HTERT RPE-1 (cell line): Measurements from ENCODE around the gene ARHGDIB.

Source experiments
- in situ Hi-C: fragments of 300-500 bp; cut with MboI; formaldehyde crosslinking; loops from 4 replicates; pipeline ENCODE4 v1.14.3; 2020; ENCODE audit warnings: low sequenced_read_pairs

Gene ARHGDIB

GRCh38 chr12:14961466-14962152, at the start of gene ARHGDIB:
TSS of gene ARHGDIB (minus strand) at chr12:14961601. CDS start at chr12:14950712, 10,889 bp downstream.
- in situ Hi-C loops = no loop called here

- in situ Hi-C loops = no loop called here
Observed at GRCh38 chr12:15011162-15011561, 49.8 kb upstream of the ARHGDIB start.

GRCh38 chr12:15007551-15007950, 46.1 kb upstream of the ARHGDIB start:
- in situ Hi-C loops = no loop called here

DNA sequence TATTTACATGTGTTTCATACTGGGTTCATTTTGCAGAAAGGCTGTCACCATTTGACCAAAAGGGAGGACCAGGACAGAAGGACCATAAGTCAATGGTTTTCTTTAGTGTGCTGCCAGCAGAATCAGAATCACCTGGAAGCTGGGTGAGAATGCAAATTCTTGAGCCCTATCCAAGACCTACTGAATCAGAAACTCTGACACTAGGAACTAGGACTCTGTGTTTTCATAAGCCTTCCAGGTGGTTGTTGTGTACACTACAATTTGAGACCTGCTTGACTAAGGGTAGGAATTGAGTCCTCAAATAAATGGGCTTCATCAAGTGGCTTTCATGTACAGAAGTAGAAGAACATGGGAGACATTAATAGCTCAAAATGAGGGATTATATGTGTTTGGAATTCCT, 43.7 kb upstream of the ARHGDIB start:
- in situ Hi-C loops = no loop called here

DNA sequence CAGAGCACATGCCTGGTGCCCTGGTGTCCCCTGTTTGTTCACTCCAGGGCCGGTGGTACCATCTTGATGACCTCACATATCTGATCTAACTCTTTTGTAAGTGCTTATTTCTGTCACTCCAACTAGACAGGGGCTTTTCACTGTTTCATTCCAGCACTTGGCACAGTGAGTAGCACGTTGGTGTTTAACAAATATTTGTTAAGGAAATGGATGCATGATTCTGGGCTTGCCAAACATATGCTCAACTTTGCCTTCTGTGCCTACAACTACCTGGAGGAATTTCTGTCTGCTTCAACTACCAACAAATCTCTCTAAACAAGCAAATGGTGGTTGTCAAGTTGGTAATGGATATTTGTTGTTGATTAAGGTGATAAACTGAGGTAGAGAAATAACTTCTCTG, 43.0 kb upstream of the ARHGDIB start:
- in situ Hi-C loops = no loop called here

GRCh38 chr12:15001733-15002382, 40.5 kb upstream of the ARHGDIB start:
- in situ Hi-C loops = no loop called here

DNA sequence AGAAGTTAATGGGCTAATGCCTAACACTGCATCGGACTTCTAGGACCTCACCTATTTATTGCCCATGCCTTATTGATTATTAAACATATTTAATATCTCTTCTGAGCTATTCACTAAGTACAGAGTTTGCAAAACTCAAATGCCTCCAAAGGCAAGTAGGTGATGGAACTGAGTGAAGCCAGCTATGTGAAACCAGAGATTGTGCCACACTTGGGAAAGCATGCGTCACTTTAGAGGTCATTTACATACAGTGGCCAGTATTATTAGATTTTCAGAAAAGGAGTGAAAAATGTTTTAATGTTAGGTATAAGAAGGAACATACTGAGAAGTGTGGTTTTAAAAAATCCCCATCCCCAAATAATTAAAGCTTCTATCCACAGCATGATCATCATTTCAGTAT, 39.2 kb upstream of the ARHGDIB start:
- in situ Hi-C loops = no loop called here

DNA sequence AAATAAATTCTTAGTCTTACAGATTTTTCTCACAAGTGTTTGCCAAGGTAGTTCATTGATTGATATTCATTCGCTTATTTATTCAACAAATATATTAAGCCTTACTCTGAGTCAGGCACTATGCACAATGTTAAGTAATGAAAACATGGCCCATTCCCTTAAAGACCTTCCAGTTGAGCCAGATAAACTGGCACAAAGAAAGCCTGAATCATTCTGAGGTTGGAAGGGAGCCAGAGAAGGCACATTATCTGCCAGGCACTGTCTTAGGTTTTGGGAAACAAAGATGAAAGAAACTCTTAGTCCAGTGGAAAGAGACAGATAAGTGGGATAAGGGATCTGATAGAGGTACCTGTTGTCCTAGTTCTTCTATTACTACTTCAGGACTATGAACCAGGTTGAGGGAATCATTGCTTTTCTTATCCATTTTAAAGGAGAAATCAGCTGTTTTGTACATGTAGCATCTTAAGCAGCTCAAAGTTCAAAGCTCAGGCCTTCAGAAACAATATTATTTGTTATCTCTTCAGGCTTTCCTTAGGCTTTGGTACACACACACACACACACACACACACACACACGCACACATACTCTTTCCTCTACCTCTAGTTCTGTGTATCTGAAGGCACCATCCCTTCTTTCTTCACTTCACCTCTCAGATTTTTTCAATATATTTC, 38.4 kb upstream of the ARHGDIB start:
- in situ Hi-C loops = no loop called here

- in situ Hi-C loops = no loop called here
Observed at GRCh38 chr12:14999021-14999694, 37.8 kb upstream of the ARHGDIB start.

DNA sequence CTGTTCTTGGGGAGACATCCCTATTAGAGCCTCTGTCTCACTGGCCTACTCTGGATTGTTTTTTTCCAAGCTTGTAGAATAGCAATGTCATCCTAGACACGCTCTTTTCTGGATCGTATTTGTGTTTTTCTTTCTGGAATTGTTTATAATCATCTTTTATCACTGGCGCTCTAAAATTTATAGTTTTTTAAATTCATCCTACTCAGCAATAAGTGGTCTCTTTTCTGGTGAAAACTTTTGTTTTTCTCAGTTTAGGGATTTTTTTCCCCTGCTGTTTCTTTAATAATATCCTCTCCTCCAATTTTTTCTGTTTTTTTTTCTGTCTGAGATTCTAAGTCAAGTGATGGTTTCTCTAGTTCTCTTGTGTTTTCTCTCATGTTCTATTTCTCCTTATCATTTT, 36.6 kb upstream of the ARHGDIB start:
- in situ Hi-C loops = no loop called here

DNA sequence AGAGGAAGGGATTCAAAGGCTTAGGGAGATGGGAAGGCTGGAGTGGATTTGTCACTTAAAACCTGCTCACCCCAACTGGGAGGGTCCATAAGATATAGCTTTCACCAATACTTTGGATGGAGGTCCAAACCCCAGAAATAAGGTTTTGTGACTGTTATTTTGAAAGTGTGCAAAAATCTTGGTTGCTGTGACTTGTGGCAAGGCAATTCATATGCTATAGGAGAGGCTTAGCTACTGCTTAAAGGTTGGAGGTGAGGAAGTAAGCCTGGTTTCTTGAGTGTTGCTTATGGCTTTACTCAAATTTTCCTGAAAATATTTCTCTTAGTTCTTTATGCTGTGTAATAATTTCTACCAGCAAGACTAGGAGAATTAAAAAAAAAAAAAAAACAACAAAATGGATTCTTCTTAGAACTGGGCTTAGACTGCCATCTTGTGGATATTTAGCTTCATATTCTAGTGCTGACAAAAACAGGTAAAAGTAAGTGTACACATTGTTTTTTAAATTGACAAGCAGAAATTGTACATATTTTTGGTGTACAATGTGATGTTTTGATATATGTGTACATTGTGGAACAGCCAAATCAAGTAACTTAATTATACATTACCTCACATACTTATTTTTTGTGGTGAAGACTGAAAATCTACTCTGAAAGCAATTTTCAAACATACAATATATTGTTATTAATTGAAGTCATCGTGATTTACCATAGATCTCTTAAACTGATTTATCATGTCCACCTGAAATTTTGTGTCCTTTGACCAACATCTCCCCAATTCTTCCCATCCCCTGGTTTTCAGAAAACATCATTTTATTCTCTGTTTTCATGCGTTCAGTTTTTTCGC, 34.4 kb upstream of the ARHGDIB start:
- in situ Hi-C loops = no loop called here

GRCh38 chr12:14994610-14995009, 33.2 kb upstream of the ARHGDIB start:
- in situ Hi-C loops = no loop called here

DNA sequence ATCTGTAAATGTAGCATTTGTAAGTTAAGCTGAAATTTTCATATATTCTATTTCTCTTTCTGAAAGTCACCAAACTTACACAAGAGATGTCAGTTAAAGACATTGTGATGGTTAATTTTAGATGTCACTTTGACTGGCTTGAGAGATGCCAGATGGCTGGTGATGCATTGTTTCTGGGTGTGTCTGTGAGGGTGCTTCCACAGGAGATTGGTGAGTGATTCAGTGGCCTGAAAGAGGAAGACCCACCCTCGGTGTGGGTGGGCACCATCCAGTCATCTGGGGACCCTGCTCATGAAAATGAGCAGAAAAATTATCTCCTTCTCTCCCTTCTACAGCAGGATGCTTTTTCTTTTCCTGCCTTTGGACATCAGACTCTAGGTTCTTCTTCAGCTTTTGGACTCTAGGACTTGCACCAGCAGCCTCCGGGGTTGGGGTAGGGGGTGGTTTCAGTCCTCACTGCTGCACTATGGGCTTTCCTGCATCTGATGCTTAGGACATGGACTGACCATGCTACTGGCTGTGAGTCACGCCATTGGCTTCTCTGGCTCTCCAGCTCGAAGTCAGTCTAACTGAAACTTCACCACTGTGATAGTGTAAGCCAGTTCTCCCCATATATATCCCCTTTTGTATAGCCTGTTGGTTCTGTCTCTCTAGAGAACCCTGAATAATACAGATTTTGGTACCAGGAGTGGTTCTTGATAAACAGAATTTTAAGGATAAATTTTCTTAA, 32.3 kb upstream of the ARHGDIB start:
- in situ Hi-C loops = no loop called here

- in situ Hi-C loops = no loop called here
Observed at GRCh38 chr12:14993117-14993516, 31.7 kb upstream of the ARHGDIB start.

GRCh38 chr12:14992673-14993072, 31.3 kb upstream of the ARHGDIB start:
- in situ Hi-C loops = no loop called here

- in situ Hi-C loops = no loop called here
Observed at GRCh38 chr12:14991069-14991468, 29.7 kb upstream of the ARHGDIB start.

DNA sequence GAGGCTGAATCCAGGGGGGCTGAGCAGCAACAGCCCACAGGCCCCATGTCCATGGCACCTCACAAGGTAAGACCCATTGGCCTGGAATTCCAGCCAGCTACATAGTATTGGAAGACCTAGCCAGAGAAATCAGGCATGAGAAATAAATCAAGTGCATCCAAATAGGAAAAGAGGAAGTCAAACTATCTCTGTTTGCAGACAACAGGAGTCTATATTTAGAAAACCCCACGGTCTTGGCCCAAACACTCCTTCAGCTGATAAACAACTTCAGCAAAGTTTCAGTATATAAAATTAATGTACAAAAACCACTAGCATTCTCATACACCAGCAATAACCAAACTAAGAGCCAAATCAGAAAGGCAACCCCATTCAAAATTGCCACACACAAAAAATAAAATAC, 28.4 kb upstream of the ARHGDIB start:
- in situ Hi-C loops = no loop called here

DNA sequence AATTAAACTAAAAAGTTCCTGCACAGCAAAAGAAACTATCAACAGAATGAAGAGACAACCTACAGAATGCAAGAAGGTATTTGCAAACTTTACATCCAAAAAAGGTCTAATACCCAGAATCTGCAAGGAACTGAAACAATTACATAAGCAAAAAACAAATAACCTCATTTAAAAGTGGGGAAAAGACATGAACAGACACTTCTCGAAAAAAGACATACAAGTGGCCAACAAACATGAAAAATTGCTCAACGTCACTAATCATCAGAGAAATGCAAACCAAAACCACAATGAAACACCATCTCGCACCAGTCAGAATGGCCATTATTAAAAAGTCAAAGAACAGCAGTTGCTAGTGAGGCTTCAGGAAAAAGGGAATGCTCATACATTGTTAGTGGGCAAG, 26.6 kb upstream of the ARHGDIB start:
- in situ Hi-C loops = no loop called here

DNA sequence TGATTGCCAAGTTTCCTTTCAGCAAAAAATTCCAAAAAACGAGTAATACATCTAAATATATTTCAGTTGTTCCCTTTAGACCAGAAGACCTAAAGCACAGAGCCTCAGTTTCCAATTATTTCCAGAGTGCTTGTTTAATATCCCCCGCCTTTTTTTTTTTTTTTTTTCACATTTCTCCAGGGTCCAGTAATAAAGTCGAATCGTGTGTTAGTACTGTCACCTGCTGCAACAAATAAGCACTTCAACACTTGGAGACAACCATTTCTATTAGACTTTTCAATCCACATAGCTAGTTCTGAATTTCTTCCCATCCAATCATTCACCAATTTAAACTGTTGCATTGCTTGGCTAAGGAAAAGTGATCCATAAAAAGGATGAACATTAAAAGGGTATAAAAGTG, 25.0 kb upstream of the ARHGDIB start:
- in situ Hi-C loops = no loop called here

DNA sequence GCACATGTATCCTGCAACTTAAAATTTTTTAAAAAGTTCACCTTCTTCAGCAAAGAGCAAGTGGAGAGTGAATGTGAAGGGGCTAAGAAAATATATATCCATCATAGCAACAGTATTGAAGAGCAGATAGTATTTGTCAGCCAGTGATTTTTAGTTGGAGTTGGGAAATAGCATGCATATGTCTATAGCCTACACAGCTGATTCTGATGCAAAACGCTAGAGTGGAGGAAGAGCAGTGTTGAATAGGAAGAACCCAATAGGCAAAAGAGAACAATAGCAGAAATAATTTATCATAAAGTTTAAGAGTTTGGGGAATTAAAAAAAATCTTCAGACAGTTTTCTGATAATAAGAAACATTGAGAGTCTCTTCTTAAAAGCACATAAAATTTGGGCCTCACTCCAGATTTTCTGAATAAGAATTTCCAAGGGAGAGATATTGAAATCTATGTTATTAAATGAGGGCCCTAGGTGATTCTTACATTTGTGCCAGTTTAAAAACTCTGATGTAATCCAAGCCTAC, 23.4 kb upstream of the ARHGDIB start:
- in situ Hi-C loops = no loop called here
